H1 (cell line): ENCODE data around the gene TEAD4. TPM values are rescaled to one million over a fixed set of nuclear protein-coding genes. Genes with fewer than 3 reads are reported as not detected.

ENCODE experiments used
- CTCF ChIA-PET: fragments of 300-600 bp; sonication (Branson Sonifier 250); formaldehyde crosslinking; loops from one replicate; lab custom pipeline; 2021; ENCODE audit not compliant: partially characterized antibody; lab: Charles Lee
- POLR2A ChIA-PET: fragments of 300-600 bp; sonication (Branson Sonifier 250); formaldehyde crosslinking; loops from one replicate; lab custom pipeline; 2021; ENCODE audit warnings: inconsistent platforms; ENCODE audit not compliant: partially characterized antibody; lab: Charles Lee
- DNase-seq, 2 experiments: peaks; one replicate each; pipeline versions ENCODE4 v3.0.0 to v3.0.0-alpha.2; 2010 to 2022; ENCODE audit warnings: low spot score in 2 of 2, low read depth in 1 of 2, mixed read lengths in 1 of 2
- FAIRE-seq: peaks from 2 replicates; lab custom pipeline; 2011; peaks lifted over from hg19 to GRCh38; lab: Jason Lieb, UNC
- H2AFZ ChIP-seq: 2 replicates; pipeline ENCODE4 v1.8.1; 2012; ENCODE audit warnings: low read length, inconsistent platforms
- H2AK5ac ChIP-seq: 2 replicates; pipeline ENCODE4 v1.6.1; 2013; ENCODE audit warnings: low read depth, low read length
- H2BK120ac ChIP-seq: replicated peaks from 2 replicates; pipeline ENCODE3; 2013; ENCODE audit warnings: low read depth, low read length, inconsistent platforms
- H2BK12ac ChIP-seq: 2 replicates; pipeline ENCODE4 v1.6.1; 2013; ENCODE audit warnings: low read depth, low read length
- H2BK15ac ChIP-seq: 2 replicates; pipeline ENCODE4 v1.6.1; 2013; ENCODE audit warnings: low read length
- H2BK20ac ChIP-seq: 2 replicates; pipeline ENCODE4 v1.6.1; 2013; ENCODE audit warnings: low read length
- H2BK5ac ChIP-seq: 2 replicates; pipeline ENCODE4 v1.6.1; 2013; ENCODE audit warnings: low read depth, low read length
- H3K14ac ChIP-seq: 2 replicates; pipeline ENCODE4 v1.6.1; 2013; ENCODE audit warnings: inconsistent platforms; ENCODE audit not compliant: insufficient read length
- H3K18ac ChIP-seq: 2 replicates; pipeline ENCODE4 v1.6.1; 2013; ENCODE audit warnings: low read length; ENCODE audit errors: extremely low read depth
- H3K23ac ChIP-seq: 2 replicates; pipeline ENCODE4 v1.6.1; 2013; ENCODE audit warnings: inconsistent platforms; ENCODE audit not compliant: insufficient read length
- H3K23me2 ChIP-seq: 2 replicates; pipeline ENCODE4 v1.6.1; 2013; ENCODE audit warnings: low read depth, low read length
- H3K27ac ChIP-seq: 2 replicates; pipeline ENCODE4 v1.6.1; 2011; ENCODE audit warnings: low read depth, low read length, inconsistent platforms
- H3K27me3 ChIP-seq, 4 experiments: replicated peaks in 1 of 4; 1 replicate in 1 of 4; 2 replicates in 3 of 4; pipeline versions ENCODE4 v1.6.1 to v1.8.1; 2011 to 2013; ENCODE audit warnings: low read length in 3 of 4, mild to moderate bottlenecking in 3 of 4, inconsistent platforms in 2 of 4, mixed read lengths in 2 of 4, moderate library complexity in 1 of 4; ENCODE audit not compliant: control insufficient read depth in 3 of 4, insufficient read depth in 3 of 4; ENCODE audit errors: extremely low read depth in 1 of 4
- H3K36me3 ChIP-seq, 4 experiments: 2 replicates each; pipeline versions ENCODE4 v1.6.1 to v1.8.1; 2011 to 2013; ENCODE audit warnings: mild to moderate bottlenecking in 4 of 4, low read length in 3 of 4, moderate library complexity in 2 of 4, control low read depth in 1 of 4, inconsistent platforms in 1 of 4; ENCODE audit not compliant: insufficient read depth in 4 of 4, control insufficient read depth in 2 of 4
- H3K4ac ChIP-seq: replicated peaks from 2 replicates; pipeline ENCODE3; 2013; ENCODE audit warnings: low read length, low read depth, mixed read lengths, inconsistent platforms; ENCODE audit not compliant: insufficient read length
- H3K4me1 ChIP-seq, 4 experiments: replicated peaks in 1 of 4; 1 replicate in 1 of 4; 2 replicates in 3 of 4; pipeline versions ENCODE4 v1.6.1 to v1.8.1; 2011 to 2013; ENCODE audit warnings: low read length in 3 of 4, inconsistent platforms in 2 of 4, mixed read lengths in 1 of 4; ENCODE audit not compliant: insufficient read depth in 4 of 4, control insufficient read depth in 3 of 4
- H3K4me2 ChIP-seq, 2 experiments: 2 replicates each; pipeline versions ENCODE4 v1.6.1 to v1.8.1; 2011 to 2013; ENCODE audit warnings: low read depth in 2 of 2, low read length in 2 of 2, control low read depth in 1 of 2, inconsistent platforms in 1 of 2, mild to moderate bottlenecking in 1 of 2; ENCODE audit not compliant: insufficient read depth in 1 of 2
- H3K4me3 ChIP-seq, 4 experiments: fragments of 200-600, 300-600 bp in 1 of 4; sonication (generic), shearing (Covaris generic), sonication (Bioruptor Twin) in 1 of 4; 2 replicates each; pipeline versions ENCODE4 v1.5.1 to v1.8.1; 2011 to 2016; ENCODE audit warnings: low read length in 4 of 4, low read depth in 3 of 4, control low read depth in 2 of 4, inconsistent platforms in 2 of 4, mild to moderate bottlenecking in 2 of 4, mixed read lengths in 1 of 4, moderate library complexity in 1 of 4; ENCODE audit not compliant: insufficient read depth in 2 of 4; ENCODE audit errors: extremely low read depth in 1 of 4
- H3K56ac ChIP-seq: replicated peaks from 2 replicates; pipeline ENCODE3; 2013; ENCODE audit warnings: low read depth, mild to moderate bottlenecking, mixed read lengths, low read length, inconsistent platforms; ENCODE audit not compliant: insufficient read length
- H3K79me1 ChIP-seq: 2 replicates; pipeline ENCODE4 v1.6.1; 2013; ENCODE audit warnings: low read depth, low read length, control low read depth
- H3K79me2 ChIP-seq, 2 experiments: 2 replicates each; pipeline versions ENCODE4 v1.6.1 to v1.8.1; 2012 to 2013; ENCODE audit warnings: low read length in 2 of 2, mild to moderate bottlenecking in 2 of 2, inconsistent platforms in 1 of 2; ENCODE audit not compliant: insufficient read depth in 2 of 2, control insufficient read depth in 1 of 2
- H3K9ac ChIP-seq, 4 experiments: replicated peaks in 1 of 4; 1 replicate in 1 of 4; 2 replicates in 3 of 4; pipeline versions ENCODE4 v1.6.1 to v1.8.1; 2011 to 2013; ENCODE audit warnings: low read depth in 3 of 4, low read length in 3 of 4, control low read depth in 2 of 4, mild to moderate bottlenecking in 2 of 4, moderate library complexity in 2 of 4, inconsistent platforms in 1 of 4; ENCODE audit errors: extremely low read depth in 1 of 4
- H3K9me3 ChIP-seq, 2 experiments: 2 replicates each; pipeline versions ENCODE4 v1.6.1 to v1.8.1; 2012 to 2013; ENCODE audit warnings: mild to moderate bottlenecking in 2 of 2, moderate library complexity in 2 of 2, control low read depth in 1 of 2, inconsistent platforms in 1 of 2, low read depth in 1 of 2, low read length in 1 of 2, mixed read lengths in 1 of 2; ENCODE audit not compliant: insufficient read depth in 2 of 2
- H4K20me1 ChIP-seq, 2 experiments: replicated peaks in 1 of 2; 2 replicates each; pipeline versions ENCODE3 to v1.8.1; 2011 to 2013; ENCODE audit warnings: inconsistent platforms in 2 of 2, low read length in 2 of 2, mild to moderate bottlenecking in 1 of 2; ENCODE audit not compliant: insufficient read depth in 2 of 2, control insufficient read depth in 1 of 2
- H4K5ac ChIP-seq: 2 replicates; pipeline ENCODE4 v1.6.1; 2013; ENCODE audit warnings: low read length, low read depth, mixed read lengths, inconsistent platforms; ENCODE audit not compliant: insufficient read length
- H4K8ac ChIP-seq: 2 replicates; pipeline ENCODE4 v1.8.0; 2013; ENCODE audit warnings: mild to moderate bottlenecking, moderate library complexity, low read length, inconsistent platforms; ENCODE audit not compliant: insufficient read depth; ENCODE audit errors: extremely low read depth
- H4K91ac ChIP-seq: replicated peaks from 2 replicates; pipeline ENCODE3; 2013; ENCODE audit warnings: low read length, mixed read lengths, inconsistent platforms; ENCODE audit not compliant: insufficient read length
- RAD21 ChIP-seq, 2 experiments: IDR thresholded peaks in 1 of 2; conservative IDR thresholded peaks in 1 of 2; 2 replicates each; pipeline ENCODE4 v1.6.1; 2011; ENCODE audit warnings: low read depth in 2 of 2, low read length in 2 of 2, improper control_type of control experiment in 1 of 2, inconsistent platforms in 1 of 2, mild to moderate bottlenecking in 1 of 2, moderate library complexity in 1 of 2
- TBP ChIP-seq: IDR thresholded peaks from 2 replicates; pipeline ENCODE4 v1.6.1; 2011; ENCODE audit warnings: low read depth, low read length, improper control_type of control experiment
- WGBS, 2 experiments: shearing (Covaris generic) in 1 of 2; methylation state at CpG; one replicate each; pipeline versions ENCODE4 v1.1.6 to v1.1.7; 2013 to 2015; ENCODE audit warnings: low lambda C conversion rate in 2 of 2, mixed read lengths in 2 of 2, inconsistent platforms in 1 of 2, low coverage in 1 of 2, missing lambda C conversion rate in 1 of 2; ENCODE audit not compliant: insufficient replicate concordance in 2 of 2, insufficient coverage in 1 of 2, insufficient read length in 1 of 2; ENCODE audit errors: extremely low coverage in 1 of 2, missing lambda C conversion rate in 1 of 2; 5-methylcytosine and 5-hydroxymethylcytosine counted together
- polyA plus RNA-seq, 7 experiments: library from polyadenylated mRNA; depleted of rRNA in 3 of 7; stranded (reverse) in 5 of 7; unstranded in 2 of 7; fragments of >200 nt in 5 of 7; fragments of 200-250 nt in 2 of 7; gene quantifications; 1 replicate in 5 of 7; 2 replicates in 1 of 7; 4 replicates in 1 of 7; pipeline versions ENCODE4 v1.2.1 to v1.2.3, GENCODE V29; 2011 to 2013; ENCODE audit warnings: missing spikeins in 2 of 7, mixed read lengths in 2 of 7
- total RNA-seq: library from RNA; stranded (reverse); fragmentation: NEBNext Ultra II Directional; extraction: Animal tissue kit (Norgen Biotek cat#: 25700); gene quantifications from 2 replicates; pipeline ENCODE4 v1.2.1, GENCODE V29; 2021

The TEAD4 gene
- total and polyA plus RNA-seq, 2 of the 8 experiments (the other 6 are each of a cell fraction or from before 2014, with no cell fraction given): 56.7 to 116 TPM

DNA sequence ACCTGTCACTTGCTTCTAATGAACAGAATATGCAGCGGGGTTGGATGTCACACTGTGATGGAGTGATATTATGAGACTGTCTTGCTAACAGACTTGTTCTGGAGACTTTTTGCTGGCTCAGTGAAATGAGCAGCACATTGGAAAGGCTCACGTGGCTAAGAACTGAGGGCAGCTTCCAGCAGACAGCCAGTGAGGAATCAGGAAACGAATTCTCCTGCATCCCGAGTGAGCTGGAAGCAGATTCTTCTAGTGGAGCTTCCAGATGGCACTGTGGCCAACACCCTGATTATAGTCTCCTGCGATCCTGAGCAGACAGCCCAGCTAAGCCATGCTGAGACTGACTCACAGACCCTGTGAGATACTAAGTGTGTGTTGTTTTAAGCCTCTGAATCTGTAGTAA, 101.9 kb downstream of the TEAD4 start:
- no peak overlapping the region for H2AFZ ChIP-seq
- H3K4me3 ChIP-seq: no peak overlapping the region
- H3K79me1 ChIP-seq: no peaks in the 10 kb centered on the region
- peaks cover 0 to 11% (median 3%) of the 10 kb centered on the region in 4 experiments; a peak in 4 of 7 replicates for H3K4me1 ChIP-seq
- CTCF ChIA-PET: interaction anchor here (1.1 to 4.7 kb wide), 4 partner anchors 12 to 47 kb away, joined by 3 to 26 read pairs (median 8); no protein-coding TSS in a partner anchor
- no peak overlapping the region for H3K14ac ChIP-seq
- H3K23me2 ChIP-seq: no peaks in the 10 kb centered on the region
- H3K79me2 ChIP-seq: no peaks in the 10 kb centered on the region
- H2BK15ac ChIP-seq: peak overlapping the region; percentile 19; the same call in 1 of the 2 replicates
- H3K27me3 ChIP-seq: no peaks in the 10 kb centered on the region; a peak in 1 of 7 replicates
- no peak for TF ChIP-seq TBP
- no peak for TF ChIP-seq RAD21 (IDR thresholded peaks at IDR 0.05 in 1 of 2, conservative IDR thresholded peaks at IDR 0.05 in 1 of 2; ENCODE audit: low read depth in 2 of 2, low read length in 2 of 2)
- no peak overlapping the region for H3K23ac ChIP-seq
- no peak overlapping the region for H2BK5ac ChIP-seq
- POLR2A ChIA-PET: no interaction called here
- H3K18ac ChIP-seq: no peak overlapping the region
- no peak overlapping the region for H3K9ac ChIP-seq
- H2BK20ac ChIP-seq: no peak overlapping the region
- H3K4me2 ChIP-seq: no peak overlapping the region
- no peaks in the 10 kb centered on the region for H3K36me3 ChIP-seq
- no peak overlapping the region for H3K27ac ChIP-seq
- no peak overlapping the region for H4K5ac ChIP-seq
- H4K20me1 ChIP-seq: no peaks in the 10 kb centered on the region
- DNase-seq (no peak), FAIRE-seq (no peak)
- H2AK5ac ChIP-seq: peak overlapping the region; percentile 86; the same call in 1 of the 2 replicates
- H3K4ac ChIP-seq: no peak overlapping the region
- H2BK120ac ChIP-seq: no peak overlapping the region
- H3K9me3 ChIP-seq: peaks cover 6 to 8% of the 10 kb centered on the region in 2 experiments; a peak in 2 of 4 replicates
- WGBS, 2 experiments: 90% methylated on average over 5 of the region's 5 CpGs; no CpG with 5 or more reads in 1 of the 2 experiments
- no peak overlapping the region for H4K8ac ChIP-seq
- peak overlapping the region; percentile 10; the same call in 1 of the 2 replicates for H2BK12ac ChIP-seq
- no peak overlapping the region for H3K56ac ChIP-seq
- no peak overlapping the region for H4K91ac ChIP-seq
